ENCODE data around the gene ABTB2.
A peak's percentile ranks its signal among the peaks of the same experiment; 100 is the strongest.
"Not testable (repeated sequence)": the region's sequence is repeated elsewhere in the genome, so short reads cannot be mapped to it uniquely, and the experiment has no call there.

ABTB2 gene

DNA sequence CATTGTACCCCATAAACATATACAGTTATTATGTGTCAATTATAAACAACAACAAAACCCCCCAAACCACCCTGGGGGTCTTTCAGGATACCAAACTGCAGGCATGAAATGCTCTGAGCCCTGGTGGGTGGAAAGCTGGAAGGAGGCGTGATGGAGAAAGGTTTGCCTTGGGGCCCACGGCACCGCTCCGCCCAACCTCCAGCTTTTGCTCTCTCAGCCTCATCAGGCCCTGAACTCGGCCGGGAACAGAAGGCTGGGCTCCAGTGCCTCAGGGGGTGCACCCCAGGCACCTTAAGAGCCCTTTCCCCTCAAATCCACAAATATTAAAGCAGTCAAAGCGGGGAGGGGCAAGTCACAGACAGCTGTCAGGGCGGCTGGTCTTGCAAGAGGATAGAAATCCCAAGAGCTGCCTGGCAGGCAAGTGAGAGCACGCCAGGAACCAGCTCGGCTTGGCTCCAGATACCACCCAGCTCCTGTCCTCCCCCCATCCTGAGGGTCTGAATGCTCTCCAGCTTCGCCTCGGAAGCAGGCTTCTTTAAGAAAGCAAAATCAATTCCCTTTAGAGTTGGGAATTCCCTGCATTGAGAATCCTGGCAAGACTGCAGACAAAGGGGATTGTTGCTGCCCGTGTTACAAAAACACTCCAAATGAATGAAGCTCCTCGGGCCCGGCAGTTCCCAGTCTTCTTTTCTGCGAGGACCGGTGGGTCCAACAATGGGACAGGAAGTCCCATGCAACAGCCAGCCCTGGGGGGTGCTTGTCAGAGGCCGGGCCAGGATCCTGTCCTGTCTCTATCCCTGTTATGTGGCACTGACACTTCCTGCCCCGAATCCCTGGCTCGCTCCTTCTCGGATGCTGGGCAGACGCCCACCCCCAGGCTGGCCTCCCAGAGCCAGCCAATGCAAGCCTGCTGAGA lies 171.6 kb downstream of the ABTB2 start:
- DNase-seq (ENCODE audit: low read depth): no peak

DNA sequence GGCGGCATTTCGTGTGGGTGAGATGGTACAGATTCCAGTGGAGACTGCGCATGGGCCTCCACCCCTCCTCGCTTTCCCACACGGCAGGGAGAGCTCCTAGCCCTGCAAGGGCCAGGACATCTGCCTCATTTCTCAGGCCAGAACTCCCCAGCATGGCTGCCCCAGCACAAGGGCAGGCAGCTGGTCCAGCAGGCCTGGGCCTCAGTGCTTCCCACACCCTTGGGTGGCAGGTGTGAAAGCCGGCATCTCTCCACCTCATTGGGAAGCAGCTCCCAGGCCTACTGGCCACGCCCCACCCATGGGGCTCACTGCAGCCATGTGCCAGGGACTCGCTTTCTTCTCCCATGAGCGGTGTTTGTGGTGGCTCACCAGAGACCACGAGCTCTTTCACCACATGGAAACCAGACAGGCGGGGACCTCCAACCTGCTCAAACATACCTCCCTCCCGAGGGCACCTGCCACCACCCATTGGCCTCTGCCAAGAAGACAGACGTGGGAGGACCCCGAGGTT lies 173.2 kb downstream of the ABTB2 start:
- no peak for DNase-seq (ENCODE audit: low read depth)

GRCh38 chr11:34183848-34184391 lies 173.9 kb downstream of the ABTB2 start:
- DNase-seq (ENCODE audit: low read depth): no peak

- DNase-seq (ENCODE audit: low read depth): no peak
Measured at GRCh38 chr11:34182921-34183685, 174.7 kb downstream of the ABTB2 start.

DNA sequence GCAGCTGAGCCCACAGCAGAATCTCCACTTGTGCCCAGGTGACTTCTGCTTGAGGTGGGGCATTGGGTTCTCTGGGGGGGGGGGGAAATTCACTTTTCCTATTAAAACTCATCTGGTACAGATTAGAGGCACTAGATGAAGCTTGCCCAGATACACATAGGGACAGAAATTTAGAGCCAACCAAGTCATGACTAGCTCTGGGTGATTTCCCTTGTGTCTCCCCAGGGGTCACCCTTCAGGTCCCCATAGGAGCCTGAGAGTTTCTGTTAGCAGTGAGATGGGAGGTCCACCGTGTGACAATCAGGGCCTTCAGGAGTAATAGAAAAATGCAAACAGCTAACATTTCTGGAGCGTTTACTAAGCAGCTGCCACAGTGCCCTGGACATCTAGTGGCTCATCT lies 175.4 kb downstream of the ABTB2 start:
- DNase-seq (ENCODE audit: low read depth): no peak

GRCh38 chr11:34181856-34182405 lies 175.9 kb downstream of the ABTB2 start:
- no peak for DNase-seq (ENCODE audit: low read depth)

GRCh38 chr11:34181251-34181650 lies 176.6 kb downstream of the ABTB2 start:
- no peak for DNase-seq (ENCODE audit: low read depth)

GRCh38 chr11:34180814-34181165 lies 177.0 kb downstream of the ABTB2 start:
- not testable (repeated sequence) for DNase-seq (ENCODE audit: low read depth)

DNA sequence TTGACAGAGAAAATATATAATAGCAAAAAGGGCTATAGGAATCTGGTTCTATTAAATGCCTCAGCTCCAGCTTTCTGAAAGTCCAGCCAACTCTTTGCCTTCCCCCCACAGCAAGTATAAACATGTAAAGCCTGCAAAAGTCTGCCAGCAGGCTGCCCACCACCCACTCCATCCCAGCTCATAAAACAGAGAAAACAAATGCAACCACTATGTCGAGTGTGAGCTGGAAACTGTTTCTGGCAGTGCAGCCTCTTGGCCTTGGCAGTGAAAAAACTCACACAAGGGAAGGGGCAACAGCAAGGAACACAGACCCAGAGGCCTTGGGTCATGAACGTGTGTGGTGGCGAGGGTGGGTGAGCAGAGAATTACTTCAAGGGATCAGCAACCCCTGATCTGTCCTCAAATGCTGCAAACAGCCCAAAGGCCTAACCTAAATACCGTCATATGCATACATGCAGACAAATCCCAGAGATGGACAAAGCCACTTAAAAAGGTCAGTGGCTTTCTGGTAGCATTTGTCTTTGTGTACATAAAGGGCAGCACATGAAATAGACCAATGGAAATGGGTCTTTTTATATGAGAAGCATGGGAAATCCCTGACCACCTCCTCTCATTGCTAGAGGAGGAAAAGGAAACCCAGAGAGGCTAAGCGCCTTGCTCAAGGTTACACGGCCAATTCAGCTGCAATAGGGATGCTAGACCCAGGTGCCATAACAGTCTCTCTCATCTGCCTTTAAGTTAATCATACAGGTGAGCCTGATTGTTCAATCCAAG lies 177.6 kb downstream of the ABTB2 start:
- no peak for DNase-seq (ENCODE audit: low read depth)

- DNase-seq (ENCODE audit: low read depth): no peak
Measured at GRCh38 chr11:34179026-34179675, 178.7 kb downstream of the ABTB2 start.

DNA sequence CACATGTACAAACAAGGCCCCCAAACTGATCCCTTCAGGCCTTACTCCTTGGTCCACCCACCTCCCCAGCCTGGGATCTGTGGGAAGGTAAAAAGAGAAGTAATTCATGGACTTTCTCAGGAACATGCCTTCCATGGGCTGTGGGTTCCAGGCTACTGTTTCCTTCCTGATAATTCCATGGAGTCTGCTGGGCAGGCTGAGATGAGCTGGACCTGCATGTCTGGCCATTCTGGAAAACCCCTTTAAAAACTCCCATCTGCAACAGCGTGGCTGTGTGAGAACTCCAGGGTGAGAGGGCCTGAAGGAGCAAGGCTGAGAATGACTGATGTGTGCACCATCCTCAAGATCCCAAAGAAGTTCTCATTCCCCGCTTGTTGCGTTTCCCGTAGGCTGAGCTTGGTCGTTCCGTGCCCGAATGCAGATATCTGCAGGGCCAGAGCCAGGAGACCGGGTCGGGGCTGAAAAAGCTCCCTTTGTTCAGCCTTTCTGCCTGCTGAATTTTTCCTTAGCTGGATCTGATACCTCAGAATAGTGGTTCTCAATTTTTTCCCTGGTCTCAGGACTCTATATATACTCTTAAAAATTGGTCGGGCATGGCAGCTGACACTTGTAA lies 179.5 kb downstream of the ABTB2 start:
- DNase-seq (ENCODE audit: low read depth): no peak

- no peak for DNase-seq (ENCODE audit: low read depth)
Measured at GRCh38 chr11:34176751-34177209, 181.0 kb downstream of the ABTB2 start.

GRCh38 chr11:34175284-34176019 lies 182.4 kb downstream of the ABTB2 start:
- DNase-seq (ENCODE audit: low read depth): no peak

DNA sequence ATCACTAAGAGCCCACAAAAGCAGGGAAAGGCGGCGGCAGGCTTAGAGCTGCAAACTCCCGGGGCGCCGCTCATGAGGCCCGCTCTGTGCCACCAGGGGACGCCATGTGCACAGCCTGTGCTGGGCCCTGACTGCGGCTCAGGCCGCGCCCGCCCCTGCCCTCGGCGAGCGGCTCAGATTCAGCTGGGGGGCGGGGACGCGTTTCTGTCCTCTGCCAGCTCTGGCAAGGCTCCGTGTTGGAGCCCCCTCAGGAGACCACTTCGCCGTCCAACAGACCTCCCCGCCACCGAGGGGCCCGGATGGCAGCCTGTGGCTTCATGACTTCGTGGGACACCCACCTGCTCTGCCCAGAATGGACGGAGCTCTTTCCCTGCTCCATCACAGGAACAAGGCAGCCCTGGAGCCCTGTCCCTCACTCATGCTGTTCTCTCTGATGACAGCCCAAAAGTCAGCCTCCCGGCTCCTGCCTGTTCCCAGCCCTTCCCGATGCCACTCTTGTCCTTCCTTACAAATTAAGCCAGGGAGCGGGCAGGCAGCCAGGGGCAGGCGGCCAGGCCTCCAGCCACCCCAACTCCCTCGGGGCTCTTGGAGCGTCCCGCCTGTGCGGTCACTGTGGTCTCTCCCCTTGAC lies 183.3 kb downstream of the ABTB2 start:
- DNase-seq (ENCODE audit: low read depth): peak; percentile 21

GRCh38 chr11:34173050-34173449 lies 184.8 kb downstream of the ABTB2 start:
- DNase-seq (ENCODE audit: low read depth): no peak

GRCh38 chr11:34169686-34170085 lies 188.1 kb downstream of the ABTB2 start:
- DNase-seq (ENCODE audit: low read depth): no peak

DNA sequence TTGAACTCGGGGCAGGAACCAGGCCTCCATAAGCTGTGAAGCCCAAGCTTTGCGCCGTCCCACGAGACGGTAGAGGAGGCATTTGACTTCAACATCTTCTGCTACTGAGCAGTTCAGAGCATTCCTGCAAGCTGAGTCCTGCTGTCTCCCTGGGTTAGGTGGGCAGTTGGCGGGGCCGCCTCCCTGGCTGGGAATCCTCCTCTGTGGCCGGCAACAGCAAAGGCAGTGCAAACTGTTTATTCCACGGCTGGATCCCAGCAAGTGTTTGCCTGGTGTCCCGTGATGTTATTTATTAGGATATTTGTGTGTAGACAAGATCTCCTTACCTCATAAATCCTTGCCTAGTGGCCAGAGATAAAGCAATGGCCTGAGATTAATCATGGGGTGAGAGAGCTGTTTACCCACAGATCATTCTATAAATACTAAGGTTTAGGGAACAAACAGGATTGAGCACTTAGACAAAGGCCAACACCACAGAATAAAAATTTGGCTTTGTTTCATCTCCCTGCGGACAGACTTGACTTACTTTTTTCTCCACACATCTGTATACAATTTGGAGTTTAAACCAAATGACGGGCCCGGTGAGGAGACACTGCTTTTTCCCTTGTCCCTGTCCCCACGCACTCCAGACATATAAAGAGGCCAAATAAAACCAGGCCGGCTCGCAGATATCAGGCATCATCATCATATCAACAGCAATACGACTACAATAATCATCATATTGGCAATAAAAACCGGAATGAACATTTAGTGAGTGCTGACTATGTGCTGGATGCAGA lies 189.0 kb downstream of the ABTB2 start:
- no peak for DNase-seq (ENCODE audit: low read depth)

DNA sequence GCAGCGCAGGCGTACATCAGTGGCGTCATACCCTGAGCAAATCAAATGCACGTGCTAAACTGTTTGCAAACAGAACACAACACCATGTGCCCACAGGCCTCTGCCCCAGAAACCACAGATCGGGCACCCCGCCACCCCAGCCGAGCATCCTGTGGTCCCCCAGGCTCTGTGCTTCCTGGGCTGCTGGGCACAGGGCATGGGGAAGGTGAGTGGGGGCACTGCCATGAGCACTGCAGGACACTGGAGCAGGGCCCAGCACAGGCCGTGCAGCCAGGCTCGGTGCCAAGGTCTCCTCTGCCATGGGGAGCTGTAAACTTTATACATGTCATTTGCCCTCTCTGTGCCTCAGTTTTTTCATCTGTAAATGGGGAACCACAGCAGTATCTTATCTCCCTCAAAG lies 189.8 kb downstream of the ABTB2 start:
- no peak for DNase-seq (ENCODE audit: low read depth)

Measured in CMK (cell line).